HG03135 (cell line): ENCODE data around the gene SRSF10.
A peak's percentile ranks its signal among the peaks of the same experiment; 100 is the strongest.
"Not testable (repeated sequence)": the region's sequence is repeated elsewhere in the genome, so short reads cannot be mapped to it uniquely, and the experiment has no call there.

Experiments
- ATAC-seq: cut with Tn5 transposase; IDR thresholded peaks from one replicate; pipeline ENCODE4 v1.9.1; 2021; ENCODE audit warnings: mild to moderate bottlenecking, moderate library complexity; ENCODE audit not compliant: unreplicated experiment

Gene SRSF10

DNA sequence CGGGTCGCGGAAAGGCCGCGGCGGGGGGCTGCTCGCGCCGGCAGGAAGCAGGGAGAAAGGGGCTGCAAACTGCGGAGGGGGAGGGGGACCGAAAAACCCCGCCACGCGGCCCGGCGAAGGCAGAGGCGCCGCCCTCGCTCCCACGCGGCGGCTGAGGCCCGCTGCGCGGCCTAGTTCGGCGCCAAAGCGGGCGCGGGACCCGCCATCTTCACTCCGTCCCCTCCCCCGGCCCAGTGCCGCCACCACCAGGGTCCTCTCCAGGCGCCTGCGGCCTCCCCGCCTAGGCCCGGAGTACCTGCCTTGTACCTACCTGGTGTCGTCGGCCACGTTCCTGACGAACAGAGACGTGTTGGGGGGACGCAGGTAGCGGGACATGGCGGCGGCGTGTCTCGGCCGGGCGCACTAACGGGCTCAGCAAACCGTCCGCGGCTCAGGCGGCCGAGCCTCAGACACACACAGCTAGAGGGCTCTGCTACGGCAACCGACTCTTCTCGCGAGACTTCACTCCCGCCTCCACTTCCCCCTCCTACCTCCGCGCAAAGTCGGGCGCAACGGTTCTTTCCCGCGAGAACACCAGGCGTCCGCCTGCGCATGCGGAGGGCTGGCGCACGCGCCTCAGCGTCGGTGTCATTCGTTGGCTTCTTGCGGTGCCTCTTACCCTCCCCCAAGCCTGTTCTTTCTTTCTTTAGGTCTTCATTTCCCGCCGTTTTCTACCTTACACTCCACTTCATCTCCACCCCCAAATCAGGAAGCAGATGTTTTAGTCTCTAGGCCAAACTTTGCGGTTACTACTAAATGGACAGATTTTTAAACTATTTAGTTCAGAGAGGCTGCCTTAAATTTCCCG lies at the start of gene SRSF10:
Gene SRSF10 (minus strand): TSS at position 447 of the 847 bp plus-strand sequence. CDS start 72 bp downstream, at position 375.
- peak; percentile 86 for ATAC-seq

DNA sequence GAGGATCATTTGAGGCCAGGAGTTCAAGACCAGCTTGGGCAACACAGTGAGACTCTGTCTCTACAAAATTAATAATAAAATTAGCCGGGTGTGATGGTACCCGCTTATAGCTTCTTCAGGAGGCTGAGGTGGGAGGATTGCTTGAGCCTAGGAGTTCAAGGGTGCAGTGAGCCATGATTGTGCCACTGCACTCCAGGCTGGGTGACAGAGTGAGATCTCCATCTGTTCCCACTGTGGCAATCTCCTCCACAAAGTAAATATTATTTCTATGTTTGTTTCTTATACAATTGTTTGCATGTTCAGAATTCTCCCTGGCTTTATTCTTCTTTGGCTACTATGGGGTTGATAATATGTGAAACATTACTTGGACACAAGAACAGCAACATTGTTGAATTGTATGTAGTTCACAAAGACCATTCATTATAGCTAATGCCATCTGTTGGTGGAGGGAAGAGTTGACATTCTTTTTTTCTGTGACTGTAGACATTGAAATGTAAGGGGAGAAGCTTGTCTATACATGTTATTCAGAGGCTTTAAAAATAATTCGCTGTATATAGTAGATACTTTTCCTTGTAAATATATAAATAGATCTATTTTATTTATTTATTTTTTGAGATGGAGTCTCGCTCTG lies 47.8 kb upstream of the SRSF10 start:
- no peak for ATAC-seq

DNA sequence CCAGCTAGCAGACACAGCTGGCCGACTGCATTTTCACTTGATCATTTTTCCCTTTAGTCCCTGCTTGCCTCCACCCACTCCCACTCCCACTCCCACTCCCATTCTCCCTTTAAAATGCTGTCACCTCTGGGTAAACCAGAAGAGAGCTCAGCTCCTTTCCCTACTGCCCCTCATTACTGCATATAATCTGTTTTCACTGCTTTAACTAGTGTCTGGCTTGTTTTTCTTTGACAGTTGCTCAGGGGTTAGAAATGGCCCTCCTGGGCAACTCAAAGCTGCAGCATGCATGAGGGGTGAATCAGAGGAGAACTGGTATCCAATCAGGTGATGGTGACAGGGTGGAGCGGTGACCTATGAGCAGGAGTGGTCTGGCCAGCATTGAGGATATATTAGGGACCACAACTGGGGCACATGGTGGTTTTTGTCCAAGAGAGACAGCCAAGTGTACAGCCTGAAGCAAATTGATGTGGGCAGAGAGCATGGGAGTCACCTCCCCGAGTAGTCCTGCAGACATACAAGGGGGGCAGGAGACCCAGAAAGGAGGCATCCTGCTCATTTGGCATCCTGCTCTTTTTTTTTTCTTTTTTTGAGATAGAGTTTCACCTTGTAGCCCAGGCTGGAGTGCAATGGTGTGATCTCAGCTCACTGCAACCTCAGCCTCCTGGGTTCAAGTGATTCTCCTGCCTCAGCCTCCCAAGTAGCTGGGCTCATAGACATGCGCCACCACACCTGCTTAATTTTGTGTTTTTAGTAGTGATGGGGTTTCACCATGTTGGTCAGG lies 42.6 kb upstream of the SRSF10 start:
- no peak for ATAC-seq

DNA sequence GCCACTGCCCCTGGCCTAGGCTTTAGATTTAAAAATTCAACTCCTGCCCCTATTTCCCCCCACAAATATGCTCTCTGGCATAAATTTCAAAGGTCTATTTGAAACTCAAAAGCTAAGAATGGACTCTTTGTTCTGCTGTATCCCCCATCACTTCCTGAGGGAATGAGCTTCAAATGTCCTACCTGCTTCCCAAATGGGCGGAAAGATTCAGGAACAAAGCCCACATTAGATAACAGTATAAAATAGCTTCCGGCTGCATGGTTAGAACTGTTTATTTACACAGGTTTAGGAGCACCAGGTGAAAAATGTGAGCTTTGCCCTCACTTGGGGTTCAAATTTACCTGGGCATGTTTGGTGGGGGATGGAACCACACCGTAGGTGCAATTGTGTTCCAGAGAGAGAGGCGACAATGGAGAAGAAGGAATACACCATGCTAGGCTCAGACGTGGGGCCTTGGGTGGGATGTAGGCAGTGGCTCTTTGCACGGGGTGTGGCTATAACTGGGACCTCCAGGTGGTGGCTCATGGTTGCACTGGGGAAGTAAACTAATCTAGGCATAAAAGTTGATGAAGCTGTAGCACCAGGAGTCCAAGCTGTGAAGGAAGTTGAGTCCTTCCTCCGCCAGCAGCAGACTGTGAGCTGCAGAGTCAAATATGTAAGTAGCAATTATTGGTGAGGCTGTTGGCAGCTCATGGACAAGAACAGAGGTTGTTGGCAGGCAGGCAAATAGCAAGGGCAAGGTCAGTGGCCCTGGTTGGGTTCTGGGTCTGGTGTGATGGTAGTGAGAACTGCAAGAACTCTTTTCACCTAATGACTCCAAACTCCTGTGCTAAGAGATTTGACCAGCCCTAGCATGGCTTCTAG lies 41.5 kb upstream of the SRSF10 start:
- ATAC-seq, result no peak

DNA sequence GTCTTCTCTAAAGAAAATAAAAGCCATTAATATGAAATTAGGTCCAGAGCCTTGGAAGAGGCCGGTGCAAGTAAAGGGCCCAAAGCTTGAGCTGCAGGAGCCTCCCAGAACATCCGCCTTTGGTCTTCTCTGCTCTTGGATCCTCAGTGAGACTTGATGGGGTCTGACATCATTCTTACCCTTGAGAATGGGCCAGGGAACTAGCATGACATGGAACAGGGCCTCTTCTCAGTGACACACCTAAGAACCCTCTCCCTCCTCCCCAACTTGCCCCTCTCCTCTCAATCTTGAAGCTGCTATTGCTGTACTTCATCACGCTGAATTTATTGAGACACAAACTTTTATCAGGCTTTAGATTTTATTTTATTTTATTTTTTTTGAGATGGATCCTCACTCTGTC lies 40.3 kb upstream of the SRSF10 start:
- ATAC-seq, result no peak

DNA sequence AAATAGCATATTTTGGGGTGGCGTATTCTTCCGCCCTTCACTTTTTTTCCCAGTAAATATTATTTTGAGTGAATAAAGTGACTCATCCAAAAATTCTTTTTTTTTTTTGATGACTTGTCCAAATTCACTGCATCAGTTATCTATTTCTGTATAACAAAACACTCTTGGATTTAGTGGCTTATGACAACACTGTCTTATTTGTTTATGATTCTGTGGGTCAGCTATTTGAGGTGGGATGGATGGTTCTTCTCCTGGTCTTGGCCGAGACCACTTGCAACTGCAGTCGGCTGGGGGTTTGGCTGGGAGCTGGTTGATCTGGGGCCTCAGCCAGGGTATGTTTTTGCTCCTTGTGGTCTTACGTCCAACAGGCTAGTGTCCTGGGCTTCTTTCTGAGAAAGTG lies 39.9 kb upstream of the SRSF10 start:
- ATAC-seq, result no peak

DNA sequence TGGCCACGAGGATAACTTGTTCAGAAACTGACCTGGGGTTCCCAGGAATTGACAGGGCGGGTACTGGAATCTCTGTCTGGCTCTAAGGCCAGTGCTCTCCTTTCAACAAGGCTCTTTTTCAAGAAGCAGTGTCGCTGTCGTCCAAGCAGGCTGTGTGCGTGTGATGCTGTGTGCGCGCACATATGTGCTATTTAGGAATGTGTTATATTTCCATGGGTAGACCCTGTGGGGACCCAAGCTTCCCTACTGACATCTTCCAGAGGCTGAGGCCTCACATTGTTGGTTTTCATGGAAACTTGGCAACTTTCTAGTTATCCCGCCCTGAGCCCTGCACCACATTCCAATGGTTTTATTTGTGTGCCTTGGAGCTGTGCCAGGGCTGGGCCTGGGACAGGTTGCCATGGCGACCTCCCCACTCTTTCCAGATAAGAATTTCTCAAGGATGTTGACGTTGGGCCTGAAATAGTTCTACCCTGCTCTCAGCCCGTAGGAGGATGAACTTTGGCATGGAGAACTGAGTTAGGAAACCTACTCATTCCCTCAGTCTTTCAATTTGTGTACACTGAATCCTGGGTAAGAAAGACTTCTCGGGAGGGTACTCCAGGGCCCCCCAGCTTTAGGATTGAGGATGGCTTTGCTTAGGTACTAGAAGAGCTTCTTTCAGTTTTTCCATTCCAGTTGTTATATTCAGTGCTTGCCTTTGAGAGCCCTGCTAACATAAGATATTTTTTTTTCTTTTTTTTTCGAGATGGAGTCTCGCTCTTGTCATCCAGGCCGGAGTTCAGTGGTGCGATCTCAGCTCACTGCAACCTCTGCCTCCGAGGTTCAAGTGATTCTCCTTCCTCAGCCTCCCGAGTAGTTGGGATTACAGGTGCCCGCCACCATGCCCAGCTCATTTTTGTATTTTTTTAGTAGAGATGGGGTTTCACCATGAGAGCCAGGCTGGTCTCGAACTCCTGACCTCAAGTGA lies 38.8 kb upstream of the SRSF10 start:
- ATAC-seq, result no peak

DNA sequence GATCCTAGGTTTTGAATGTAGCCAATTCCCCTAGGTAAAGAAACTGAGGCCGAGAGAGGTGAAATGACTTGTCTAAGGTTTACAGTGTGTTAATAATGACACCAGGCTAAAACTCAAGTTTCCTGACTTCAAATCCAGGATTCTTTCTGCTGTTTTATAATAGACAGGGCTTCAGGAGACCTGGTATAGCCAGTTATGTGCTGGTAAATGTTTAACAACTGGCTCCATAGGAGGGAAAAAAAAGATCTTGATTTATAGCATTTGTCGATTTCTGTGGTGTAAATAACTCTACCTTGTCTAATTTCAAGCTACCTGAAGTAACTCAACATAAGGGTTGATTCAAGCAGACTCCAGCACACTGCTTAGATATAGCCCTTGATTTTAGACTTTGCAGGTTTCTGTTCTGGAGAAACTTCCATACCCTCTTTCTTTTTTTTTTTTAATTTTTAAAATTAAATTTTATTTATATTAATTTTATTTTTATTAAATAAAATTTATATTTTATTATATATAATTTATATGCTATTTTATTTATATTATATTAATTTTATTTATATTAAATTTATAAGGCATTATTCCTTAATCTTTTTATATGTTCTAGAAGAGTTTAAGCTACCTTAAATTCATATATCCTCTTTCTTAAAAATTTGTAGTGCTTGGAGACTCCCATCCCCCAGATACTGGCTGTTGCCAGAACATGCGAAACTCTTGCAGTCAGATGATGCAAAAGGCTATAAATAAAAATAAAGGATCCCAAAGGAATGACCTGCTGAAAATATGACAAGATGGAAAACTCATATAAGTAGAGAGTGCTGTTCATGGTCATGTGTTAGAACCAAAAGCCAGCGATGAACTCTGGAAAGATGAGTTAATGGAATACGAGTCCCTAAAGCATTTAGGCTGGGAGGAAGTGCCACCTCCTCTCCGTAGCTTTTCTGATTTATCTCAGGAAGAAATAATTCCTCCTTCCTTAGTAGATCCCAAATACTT lies 35.4 kb upstream of the SRSF10 start:
- ATAC-seq, result no peak

DNA sequence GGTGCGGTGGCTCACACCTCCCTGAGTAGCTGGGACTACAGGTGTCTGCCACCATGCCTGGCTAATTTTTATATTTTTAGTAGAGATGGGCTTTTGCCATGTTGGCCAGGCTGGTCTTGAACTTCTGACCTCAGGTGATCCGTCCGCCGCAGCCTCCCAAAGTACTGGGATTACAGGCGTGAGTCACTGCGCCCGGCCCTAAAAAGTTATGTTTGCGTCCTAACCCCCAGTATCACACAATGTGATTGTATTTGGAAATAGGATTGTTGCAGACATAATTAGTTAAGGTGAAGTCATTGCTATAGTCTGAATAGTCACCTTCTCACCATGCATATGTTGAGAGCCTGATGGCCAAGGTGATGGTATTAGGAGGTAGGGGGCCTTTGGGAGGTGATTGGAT lies 32.8 kb upstream of the SRSF10 start:
- ATAC-seq, result not testable (repeated sequence)

DNA sequence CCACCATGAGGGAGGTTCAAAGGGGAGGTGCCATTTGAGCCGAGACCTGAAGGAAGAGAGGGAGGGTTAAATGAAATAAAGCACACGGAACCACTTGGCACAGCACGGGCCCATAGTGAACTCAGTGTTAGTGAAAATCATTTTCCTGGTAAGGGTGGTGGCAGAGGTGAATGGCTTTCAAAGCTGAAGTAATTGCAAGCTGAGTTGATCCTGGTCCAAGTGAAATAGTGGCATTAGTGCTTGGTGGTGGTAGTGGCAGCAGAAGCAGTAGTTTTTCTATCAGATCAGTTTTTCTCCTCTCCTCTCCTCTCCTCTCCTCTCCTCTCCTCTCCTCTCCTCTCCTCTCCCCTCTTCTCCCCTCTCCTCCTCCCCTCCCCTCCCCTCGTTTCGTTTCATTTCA lies 30.5 kb upstream of the SRSF10 start:
- no peak for ATAC-seq

DNA sequence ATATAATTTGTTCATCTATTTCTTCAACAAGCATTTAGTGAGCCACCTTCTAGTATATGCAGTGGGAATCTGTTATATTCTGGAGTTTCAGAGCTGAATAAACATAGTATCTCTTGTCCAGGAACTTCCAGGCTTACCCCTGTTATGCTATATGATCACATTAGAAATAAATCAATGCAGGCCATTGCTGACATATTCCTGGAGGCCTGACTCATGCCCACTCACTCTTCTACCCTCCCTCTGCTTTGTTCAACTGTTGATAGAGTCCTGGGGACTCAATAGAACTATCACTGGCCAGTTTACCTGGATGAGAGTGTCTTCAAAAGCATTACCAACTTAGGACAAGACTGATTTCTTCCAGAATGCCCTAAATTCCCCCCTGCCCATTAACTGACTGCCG lies 29.3 kb upstream of the SRSF10 start:
- no peak for ATAC-seq

DNA sequence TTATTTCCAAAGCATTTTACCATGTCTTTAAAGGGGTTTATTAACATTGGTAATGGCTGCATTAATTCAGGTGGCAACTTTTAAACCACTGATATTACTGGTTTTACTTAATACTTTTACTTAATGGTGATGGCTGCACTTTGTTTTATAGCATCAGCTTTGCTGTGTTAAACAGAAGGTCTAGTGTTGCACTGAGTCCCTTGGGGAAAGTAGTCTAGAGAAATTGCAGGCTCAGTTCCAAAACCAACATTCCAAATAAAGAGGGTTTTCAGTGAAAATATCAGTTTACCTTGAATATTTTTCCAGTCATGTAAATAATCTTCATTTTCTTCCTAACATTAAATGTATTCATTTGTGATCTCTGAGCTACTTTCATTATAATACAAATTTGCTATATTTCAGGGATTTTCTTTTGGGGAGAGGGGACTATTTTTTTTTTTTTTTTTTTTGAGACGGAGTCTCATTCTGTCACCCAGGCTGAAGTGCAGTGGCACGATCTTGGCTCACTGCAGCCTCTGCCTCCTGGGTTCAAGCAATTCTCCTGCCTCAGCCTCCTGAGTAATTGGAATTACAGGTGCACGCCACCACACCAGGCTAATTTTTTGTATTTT lies 28.6 kb upstream of the SRSF10 start:
- not testable (repeated sequence) for ATAC-seq

DNA sequence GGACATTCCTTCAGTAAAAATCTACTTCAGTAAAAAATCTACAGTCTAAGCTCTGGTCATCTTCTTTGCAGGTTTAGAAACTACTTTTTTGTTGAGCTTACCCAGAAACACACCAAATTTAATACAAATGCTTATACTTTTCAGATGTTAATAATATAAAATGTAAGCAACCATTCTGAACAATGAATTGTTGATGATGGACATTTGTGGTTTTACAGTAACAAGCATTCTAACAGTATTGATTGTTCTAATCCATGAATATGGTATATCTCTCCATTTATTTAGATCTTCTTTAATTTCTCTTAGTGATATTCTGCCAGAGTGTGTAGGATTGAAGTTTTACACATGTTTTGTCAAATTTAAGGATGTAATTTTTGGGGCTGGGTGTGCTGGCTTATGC lies 27.0 kb upstream of the SRSF10 start:
- ATAC-seq, result no peak

DNA sequence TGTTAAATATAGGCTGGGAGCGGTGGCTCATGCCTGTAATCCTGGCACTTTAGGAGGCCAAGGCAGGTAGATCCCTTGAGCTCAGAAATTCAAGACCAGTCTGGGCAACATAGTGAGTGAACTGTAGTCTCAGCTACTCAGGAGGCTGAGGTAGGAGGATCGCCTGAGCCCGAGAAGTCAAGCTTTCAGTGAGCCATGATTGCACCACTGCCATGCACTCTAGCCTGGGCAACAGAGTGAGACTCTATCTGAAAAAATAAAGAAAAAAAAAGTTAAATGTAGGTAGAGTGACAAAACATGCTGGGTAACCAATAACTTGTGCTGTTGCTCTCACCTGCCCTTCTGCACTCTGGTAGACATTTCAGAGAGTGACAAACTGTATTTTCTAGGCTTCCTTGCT lies 25.0 kb upstream of the SRSF10 start:
- no peak for ATAC-seq

DNA sequence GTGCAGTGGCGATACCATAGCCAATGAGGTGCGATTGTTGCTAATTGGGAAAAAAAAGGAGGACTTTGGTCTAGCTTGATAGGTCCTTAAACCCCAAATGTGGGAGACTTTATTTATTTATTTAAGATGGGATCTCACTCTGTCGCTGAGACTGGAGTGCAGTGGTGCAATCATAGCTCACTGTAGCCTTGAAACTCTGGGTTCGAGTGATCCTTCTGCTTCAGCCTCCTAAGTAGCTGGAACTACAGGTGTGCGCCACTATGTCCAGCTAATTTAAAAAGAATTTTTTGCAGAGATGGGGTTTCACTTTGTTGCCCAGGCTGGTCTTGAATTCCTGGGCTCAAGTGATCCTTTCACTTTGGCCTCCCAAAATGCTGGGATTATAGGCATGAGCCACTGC lies 24.0 kb upstream of the SRSF10 start:
- no peak for ATAC-seq

DNA sequence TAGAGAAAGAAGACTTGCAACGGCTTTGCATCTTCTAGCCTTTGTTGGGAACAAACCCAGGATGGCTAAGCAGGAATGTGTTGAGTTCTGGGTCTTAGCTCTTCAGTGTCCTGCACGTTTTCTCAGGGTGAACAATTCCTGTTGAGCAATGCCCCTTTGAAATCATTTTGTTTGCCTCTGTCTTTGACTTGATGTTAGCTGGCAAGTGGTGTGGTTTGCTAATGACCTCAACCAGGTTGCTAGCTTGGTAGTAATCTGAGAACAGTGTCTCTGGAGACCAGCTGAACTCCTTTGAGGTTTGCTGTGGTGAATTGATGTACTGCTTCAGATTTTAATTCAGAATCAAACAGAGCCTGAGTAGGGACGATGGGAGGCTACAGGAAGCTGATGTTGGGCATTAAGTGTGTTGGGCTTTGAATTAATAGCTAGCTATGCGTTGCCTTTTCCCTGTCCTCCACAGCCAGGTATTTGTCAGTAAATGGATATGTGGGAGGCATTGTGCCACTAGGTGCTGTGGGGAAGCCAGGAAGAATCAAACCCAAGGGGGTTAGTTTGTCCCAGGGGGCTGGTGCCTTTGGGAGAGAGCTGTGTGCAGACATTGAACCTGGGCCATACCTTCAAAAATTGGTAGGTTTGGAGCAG lies 23.3 kb upstream of the SRSF10 start:
- no peak for ATAC-seq

DNA sequence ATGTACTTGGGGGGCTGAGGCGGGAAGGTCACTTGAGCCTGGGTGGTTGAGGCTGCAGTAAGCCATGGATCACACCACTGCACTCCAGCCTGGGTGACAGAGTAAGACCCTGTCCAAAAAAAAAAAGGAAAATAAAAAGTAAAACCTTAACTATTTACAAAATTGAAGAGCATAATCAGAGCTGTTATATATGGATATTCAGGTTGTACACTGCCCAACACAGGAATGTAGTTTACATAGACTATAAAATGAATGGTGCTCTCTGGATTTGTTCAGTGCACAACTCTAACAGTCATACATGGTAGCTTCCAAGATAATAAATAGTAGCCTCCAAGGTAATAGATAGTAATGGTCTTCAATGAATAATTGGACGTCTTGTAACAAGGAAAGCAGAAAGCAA lies 22.6 kb upstream of the SRSF10 start:
- ATAC-seq, result no peak
